Mesenteric fat pad (tissue), 1 donor: ENCODE measurements around the gene GKN2. TPM values are rescaled to one million over a fixed set of nuclear protein-coding genes. Genes with fewer than 3 reads are reported as not detected.
"Not testable (repeated sequence)": the region's sequence is repeated elsewhere in the genome, so short reads cannot be mapped to it uniquely, and the experiment has no call there.

Source experiments
- DNase-seq: peaks from one replicate; pipeline ENCODE4 v3.0.0-alpha.2; 2020; ENCODE audit warnings: low spot score
- total RNA-seq: library from RNA; stranded (reverse); fragmentation: NEBNext Ultra II Directional; extraction: Animal tissue kit (Norgen Biotek cat#: 25700); gene quantifications from one replicate; pipeline ENCODE4 v1.2.1, GENCODE V29; 2021
- donor health status: DM: yes; HTN: yes; CAD: no.

Gene GKN2
- total RNA-seq, 1 donor from 2014 or later = not detected

- no peak for DNase-seq
Observed at GRCh38 chr2:68920481-68921170, 32.1 kb downstream of the GKN2 start.

- no peak for DNase-seq
Observed at GRCh38 chr2:68918497-68918896, 34.2 kb downstream of the GKN2 start.

- no peak for DNase-seq
Observed at GRCh38 chr2:68917034-68917718, 35.5 kb downstream of the GKN2 start.

GRCh38 chr2:68916226-68916625 lies 36.5 kb downstream of the GKN2 start:
- DNase-seq = no peak

- DNase-seq = no peak
Observed at GRCh38 chr2:68915393-68915792, 37.3 kb downstream of the GKN2 start.

- DNase-seq = no peak
Observed at GRCh38 chr2:68913359-68913758, 39.3 kb downstream of the GKN2 start.

GRCh38 chr2:68912732-68913131 lies 40.0 kb downstream of the GKN2 start:
- DNase-seq = no peak

GRCh38 chr2:68912111-68912510 lies 40.6 kb downstream of the GKN2 start:
- DNase-seq = no peak

- DNase-seq = no peak
Observed at GRCh38 chr2:68911709-68912108, 41.0 kb downstream of the GKN2 start.

GRCh38 chr2:68911246-68911645 lies 41.4 kb downstream of the GKN2 start:
- no peak for DNase-seq

- DNase-seq = no peak
Observed at GRCh38 chr2:68909793-68910674, 42.7 kb downstream of the GKN2 start.

- no peak for DNase-seq
Observed at GRCh38 chr2:68908392-68908970, 44.2 kb downstream of the GKN2 start.

- DNase-seq = no peak
Observed at GRCh38 chr2:68907920-68908253, 44.8 kb downstream of the GKN2 start.

- no peak for DNase-seq
Observed at GRCh38 chr2:68907232-68907919, 45.3 kb downstream of the GKN2 start.

GRCh38 chr2:68906716-68907115 lies 46.0 kb downstream of the GKN2 start:
- DNase-seq = no peak

- DNase-seq = no peak
Observed at GRCh38 chr2:68905116-68905515, 47.6 kb downstream of the GKN2 start.

GRCh38 chr2:68901561-68901960 lies 51.1 kb downstream of the GKN2 start:
- no peak for DNase-seq

GRCh38 chr2:68901199-68901514 lies 51.5 kb downstream of the GKN2 start:
- no peak for DNase-seq

- no peak for DNase-seq
Observed at GRCh38 chr2:68900496-68901198, 52.0 kb downstream of the GKN2 start.

GRCh38 chr2:68895981-68896380 lies 56.7 kb downstream of the GKN2 start:
- DNase-seq = not testable (repeated sequence)
